H9 (cell line): Measurements from ENCODE around the gene CATSPERZ. TPM values are rescaled to one million over a fixed set of nuclear protein-coding genes. Genes with fewer than 3 reads are reported as not detected.

ENCODE experiments used
- DNase-seq: peaks from one replicate; pipeline ENCODE4 v3.0.0-alpha.2; 2017
- H2AFZ ChIP-seq: one replicate; pipeline ENCODE4 v1.6.1; 2013; ENCODE audit warnings: mild to moderate bottlenecking, low read length, control low read depth, moderate library complexity
- H2AK5ac ChIP-seq: 2 replicates; pipeline ENCODE4 v1.6.1; 2013; ENCODE audit warnings: low read length, control low read depth, mixed read lengths; ENCODE audit not compliant: insufficient read length
- H2BK120ac ChIP-seq: one replicate; pipeline ENCODE4 v1.6.1; 2013; ENCODE audit warnings: low read depth, mild to moderate bottlenecking, low read length, control low read depth, inconsistent platforms; ENCODE audit not compliant: poor library complexity, severe bottlenecking
- H2BK12ac ChIP-seq: 2 replicates; pipeline ENCODE4 v1.6.1; 2013; ENCODE audit warnings: low read length, control low read depth, mixed read lengths, low read depth; ENCODE audit not compliant: insufficient read length
- H2BK15ac ChIP-seq: 2 replicates; pipeline ENCODE4 v1.6.1; 2013; ENCODE audit warnings: low read depth, low read length, control low read depth
- H2BK20ac ChIP-seq: one replicate; pipeline ENCODE4 v1.6.1; 2013; ENCODE audit warnings: low read depth, mild to moderate bottlenecking, low read length, control low read depth, inconsistent platforms; ENCODE audit not compliant: poor library complexity, severe bottlenecking
- H2BK5ac ChIP-seq: 2 replicates; pipeline ENCODE4 v1.6.1; 2013; ENCODE audit warnings: low read length, control low read depth, mixed read lengths; ENCODE audit not compliant: insufficient read length
- H3K14ac ChIP-seq: 2 replicates; pipeline ENCODE4 v1.6.1; 2013; ENCODE audit warnings: low read length, control low read depth; ENCODE audit not compliant: insufficient read depth
- H3K18ac ChIP-seq: 2 replicates; pipeline ENCODE4 v1.6.1; 2013; ENCODE audit warnings: low read depth, mild to moderate bottlenecking, mixed read lengths, low read length, control low read depth; ENCODE audit not compliant: insufficient read length
- H3K23ac ChIP-seq: 2 replicates; pipeline ENCODE4 v1.6.1; 2013; ENCODE audit warnings: low read length, control low read depth, mixed read lengths, low read depth; ENCODE audit not compliant: insufficient read length
- H3K23me2 ChIP-seq: 2 replicates; pipeline ENCODE4 v1.6.1; 2013; ENCODE audit warnings: low read depth, mild to moderate bottlenecking, mixed read lengths, low read length, control low read depth; ENCODE audit not compliant: insufficient read length, poor library complexity, severe bottlenecking
- H3K27ac ChIP-seq: 2 replicates; pipeline ENCODE4 v1.5.1; 2013; ENCODE audit warnings: low read length, control low read depth, mixed read lengths, low read depth; ENCODE audit not compliant: insufficient read length
- H3K27me3 ChIP-seq: 2 replicates; pipeline ENCODE4 v1.6.1; 2013; ENCODE audit warnings: low read length, control low read depth, inconsistent platforms; ENCODE audit not compliant: insufficient read depth
- H3K4ac ChIP-seq: 2 replicates; pipeline ENCODE4 v1.6.1; 2013; ENCODE audit warnings: low read depth, mild to moderate bottlenecking, control low read depth, inconsistent platforms, low read length, moderate library complexity
- H3K4me1 ChIP-seq: 2 replicates; pipeline ENCODE4 v1.6.1; 2013; ENCODE audit warnings: low read length, control low read depth, inconsistent platforms; ENCODE audit not compliant: insufficient read depth
- H3K4me2 ChIP-seq: 2 replicates; pipeline ENCODE4 v1.6.1; 2013; ENCODE audit warnings: low read length, control low read depth, mixed read lengths; ENCODE audit not compliant: insufficient read length, insufficient read depth
- H3K56ac ChIP-seq: 2 replicates; pipeline ENCODE4 v1.6.1; 2013; ENCODE audit warnings: low read depth, mild to moderate bottlenecking, mixed read lengths, low read length, control low read depth; ENCODE audit not compliant: insufficient read length
- H3K79me1 ChIP-seq: 2 replicates; pipeline ENCODE4 v1.6.1; 2013; ENCODE audit warnings: low read depth, mild to moderate bottlenecking, moderate library complexity, low read length, control low read depth, inconsistent platforms; ENCODE audit not compliant: insufficient read depth, poor library complexity, severe bottlenecking
- H3K79me2 ChIP-seq: 2 replicates; pipeline ENCODE4 v1.6.1; 2013; ENCODE audit warnings: low read length, control low read depth, inconsistent platforms; ENCODE audit not compliant: insufficient read depth
- H3K9ac ChIP-seq: 2 replicates; pipeline ENCODE4 v1.6.1; 2013; ENCODE audit warnings: low read length, control low read depth, mixed read lengths; ENCODE audit not compliant: insufficient read length; ENCODE audit errors: extremely low read depth
- H3K9me3 ChIP-seq: one replicate; pipeline ENCODE4 v1.6.1; 2013; ENCODE audit warnings: low read depth, low read length, inconsistent platforms; ENCODE audit not compliant: control insufficient read depth
- H3T11ph ChIP-seq: one replicate; pipeline ENCODE4 v1.6.1; 2013; ENCODE audit warnings: mild to moderate bottlenecking, low read length, control low read depth, inconsistent platforms
- H4K20me1 ChIP-seq: one replicate; pipeline ENCODE4 v1.6.1; 2013; ENCODE audit not compliant: control insufficient read depth, insufficient read length, insufficient read depth
- H4K5ac ChIP-seq: 2 replicates; pipeline ENCODE4 v1.6.1; 2013; ENCODE audit warnings: low read depth, mild to moderate bottlenecking, mixed read lengths, low read length, control low read depth; ENCODE audit not compliant: insufficient read length
- H4K8ac ChIP-seq: replicated peaks from 2 replicates; pipeline ENCODE4 v1.6.1; 2013; ENCODE audit warnings: low read length, control low read depth, mixed read lengths, low read depth; ENCODE audit not compliant: insufficient read length
- H4K91ac ChIP-seq: 2 replicates; pipeline ENCODE4 v1.6.1; 2013; ENCODE audit warnings: low read depth, mild to moderate bottlenecking, moderate library complexity, mixed read lengths, low read length, control low read depth; ENCODE audit not compliant: insufficient read length
- H3K27ac Mint-ChIP-seq, 3 experiments: 2 replicates in 2 of 3; 3 replicates in 1 of 3; pipeline ENCODE4 v1.8.0; 2020 to 2021; ENCODE audit warnings: mixed read lengths in 3 of 3, mild to moderate bottlenecking in 1 of 3, moderate library complexity in 1 of 3
- H3K27me3 Mint-ChIP-seq: 2 replicates; pipeline ENCODE4 v1.8.0; 2021; ENCODE audit warnings: low read depth, mild to moderate bottlenecking, moderate library complexity, mixed read lengths
- H3K36me3 Mint-ChIP-seq, 3 experiments: 2 replicates in 2 of 3; 3 replicates in 1 of 3; pipeline ENCODE4 v1.8.0; 2020 to 2021; ENCODE audit warnings: low read depth in 3 of 3, mixed read lengths in 3 of 3; ENCODE audit not compliant: insufficient read depth in 1 of 3
- H3K4me1 Mint-ChIP-seq, 2 experiments: 2 replicates each; pipeline ENCODE4 v1.8.0; 2020; ENCODE audit warnings: mixed read lengths in 2 of 2
- H3K4me3 Mint-ChIP-seq, 2 experiments: 2 replicates in 1 of 2; 3 replicates in 1 of 2; pipeline ENCODE4 v1.8.0; 2020 to 2021; ENCODE audit warnings: mild to moderate bottlenecking in 2 of 2, mixed read lengths in 2 of 2, moderate library complexity in 1 of 2
- H3K9me3 Mint-ChIP-seq, 2 experiments: 2 replicates in 1 of 2; 3 replicates in 1 of 2; pipeline ENCODE4 v1.8.0; 2020; ENCODE audit warnings: mild to moderate bottlenecking in 2 of 2, mixed read lengths in 2 of 2, moderate library complexity in 1 of 2
- CTCF ChIP-seq: fragments of 200-600 bp; sonication (generic); conservative IDR thresholded peaks from 3 replicates; pipeline ENCODE4 v1.8.0; 2021; ENCODE audit warnings: antibody characterized with exemption, mild to moderate bottlenecking
- WGBS: extraction: QIAGEN DNeasy Blood & Tissue Kit; methylation state at CpG from one replicate; pipeline ENCODE4 v1.1.7; 2013; ENCODE audit warnings: missing lambda C conversion rate, low lambda C conversion rate, mixed read lengths; ENCODE audit not compliant: insufficient read length; ENCODE audit errors: extremely low coverage; 5-methylcytosine and 5-hydroxymethylcytosine counted together
- total RNA-seq: library from RNA; stranded (reverse); gene quantifications from 2 replicates; pipeline ENCODE4 v1.2.1, GENCODE V29; 2021

The CATSPERZ gene
- total RNA-seq, 1 experiment from 2014 or later, result 0.92 TPM

- Histone ChIP-seq H2BK15ac (no peak overlapping the region), H3K9me3 (no peaks in the 10 kb centered on the region), H3K27ac (no peak overlapping the region), H4K91ac (no peak overlapping the region), H4K20me1 (no peaks in the 10 kb centered on the region), H3T11ph (no peak overlapping the region), H2BK12ac (no peak overlapping the region), H3K14ac (no peak overlapping the region), H3K56ac (no peak overlapping the region), H3K79me2 (no peaks in the 10 kb centered on the region), H2BK5ac (no peak overlapping the region), H3K18ac (no peak overlapping the region), H2BK120ac (no peak overlapping the region), H2BK20ac (no peak overlapping the region), H2AK5ac (no peak overlapping the region), H2AFZ (no peak overlapping the region), H3K27me3 (peaks cover 92% of the 10 kb centered on the region), H3K23ac (no peak overlapping the region), H3K4me2 (no peak overlapping the region), H4K5ac (no peak overlapping the region), H3K4ac (no peak overlapping the region), H3K4me1 (no peaks in the 10 kb centered on the region), H3K23me2 (peaks cover 9% of the 10 kb centered on the region), H3K9ac (no peak overlapping the region), H4K8ac (no peak overlapping the region), H3K79me1 (no peaks in the 10 kb centered on the region)
- Mint-ChIP-seq H3K27me3 (peaks cover 93% of the 10 kb centered on the region), H3K27ac (no peak overlapping the region), H3K36me3 (peaks cover 0 to 2% (median 0%) of the 10 kb centered on the region in 3 experiments; a peak in 2 of 7 replicates), H3K4me1 (peaks cover 5 to 22% of the 10 kb centered on the region in 2 experiments), H3K4me3 (no peak overlapping the region), H3K9me3 (peaks cover 0 to 3% of the 10 kb centered on the region in 2 experiments; a peak in 3 of 5 replicates)
- no peak for TF ChIP-seq CTCF
- no CpG with 5 or more reads among the region's 3 CpGs for WGBS
- no peak for DNase-seq
Observed at GRCh38 chr11:64294774-64295173, 5.4 kb upstream of the CATSPERZ start.
